ENCODE results near the gene LRRIQ3. TPM values are rescaled to one million over a fixed set of nuclear protein-coding genes. Genes with fewer than 3 reads are reported as not detected.

The LRRIQ3 gene
- total RNA-seq, 1 experiment from 2014 or later: 0.26 TPM

- Histone ChIP-seq H3K23me2 (ENCODE audit: insufficient read length, low read depth, low read length, poor library complexity, severe bottlenecking) (no peaks in the 10 kb centered on the region), H3K9me3 (ENCODE audit: control insufficient read depth, low read depth, low read length) (no peaks in the 10 kb centered on the region), H3K27ac (ENCODE audit: insufficient read length, low read depth, low read length) (no peak overlapping the region), H4K91ac (ENCODE audit: insufficient read length, low read depth, low read length) (no peak overlapping the region), H3K27me3 (ENCODE audit: insufficient read depth, low read length) (no peaks in the 10 kb centered on the region; the same call in 1 of the 2 replicates), H2AK5ac (ENCODE audit: insufficient read length, low read length) (no peak overlapping the region), H4K8ac (replicated peaks; ENCODE audit: insufficient read length, low read depth, low read length) (no peak overlapping the region), H2BK5ac (ENCODE audit: insufficient read length, low read length) (no peak overlapping the region), H4K5ac (ENCODE audit: insufficient read length, low read depth, low read length) (no peak overlapping the region), H3K4ac (ENCODE audit: low read depth, low read length) (no peak overlapping the region), H3K4me1 (ENCODE audit: insufficient read depth, low read length) (no peaks in the 10 kb centered on the region), H3K23ac (ENCODE audit: insufficient read length, low read depth, low read length) (no peak overlapping the region), H3K4me2 (ENCODE audit: insufficient read depth, insufficient read length, low read length) (no peak overlapping the region), H2BK15ac (ENCODE audit: low read depth, low read length) (no peak overlapping the region), H3K18ac (ENCODE audit: insufficient read length, low read depth, low read length) (no peak overlapping the region), H3K79me1 (ENCODE audit: insufficient read depth, low read depth, low read length, poor library complexity, severe bottlenecking) (no peaks in the 10 kb centered on the region), H3K56ac (ENCODE audit: insufficient read length, low read depth, low read length) (no peak overlapping the region), H2BK20ac (ENCODE audit: low read depth, low read length, poor library complexity, severe bottlenecking) (no peak overlapping the region), H3T11ph (ENCODE audit: low read length) (no peak overlapping the region), H4K20me1 (ENCODE audit: control insufficient read depth, insufficient read depth, insufficient read length) (no peaks in the 10 kb centered on the region), H3K9ac (ENCODE audit: extremely low read depth, insufficient read length, low read length) (no peak overlapping the region), H2BK120ac (ENCODE audit: low read depth, low read length, poor library complexity, severe bottlenecking) (no peak overlapping the region), H2AFZ (ENCODE audit: low read length) (no peak overlapping the region), H3K14ac (ENCODE audit: insufficient read depth, low read length) (no peak overlapping the region), H2BK12ac (ENCODE audit: insufficient read length, low read depth, low read length) (no peak overlapping the region), H3K79me2 (ENCODE audit: insufficient read depth, low read length) (no peaks in the 10 kb centered on the region)
- H3K27ac Mint-ChIP-seq: no peak overlapping the region
- no peak for DNase-seq
- H3K4me3 Mint-ChIP-seq: no peak overlapping the region
- peaks cover 77% of the 10 kb centered on the region for H3K27me3 Mint-ChIP-seq (ENCODE audit: low read depth)
- H3K9me3 Mint-ChIP-seq: peaks cover 14 to 15% of the 10 kb centered on the region in 2 experiments
- TF ChIP-seq CTCF (conservative IDR thresholded peaks at IDR 0.05): no peak
- peaks cover 23 to 24% of the 10 kb centered on the region in 2 experiments for H3K4me1 Mint-ChIP-seq
- WGBS (ENCODE audit: extremely low coverage, insufficient read length, low lambda C conversion rate): no CpG with 5 or more reads among the region's 2 CpGs
- peaks cover 5 to 15% (median 7%) of the 10 kb centered on the region in 3 experiments for H3K36me3 Mint-ChIP-seq (ENCODE audit: insufficient read depth in 1 of 3, low read depth in 3 of 3)
Measured at GRCh38 chr1:74246315-74246714, 48.3 kb upstream of the LRRIQ3 start.

Measured in H9 (cell line).